Hepatocyte (in vitro differentiated cells): ENCODE data around the gene SLX9. TPM values are rescaled to one million over a fixed set of nuclear protein-coding genes. Genes with fewer than 3 reads are reported as not detected.

Source experiments
- DNase-seq: peaks from one replicate; pipeline ENCODE4 v3.0.0-alpha.2; 2016; ENCODE audit warnings: low spot score
- H2AFZ ChIP-seq: fragments of 200-600 bp; sonication (generic); 2 replicates; pipeline ENCODE4 v1.6.0; 2016; ENCODE audit warnings: antibody characterized with exemption, mild to moderate bottlenecking
- H3K27ac ChIP-seq: fragments of 200-600 bp; sonication (generic); 2 replicates; pipeline ENCODE4 v1.5.1; 2016; ENCODE audit warnings: mild to moderate bottlenecking
- H3K27me3 ChIP-seq: fragments of 200-600 bp; sonication (generic); 2 replicates; pipeline ENCODE4 v1.6.1; 2016
- H3K36me3 ChIP-seq: fragments of 200-600 bp; sonication (generic); replicated peaks from 2 replicates; pipeline ENCODE4 v1.5.1; 2016; ENCODE audit warnings: low read depth; ENCODE audit not compliant: insufficient read depth
- H3K4me1 ChIP-seq: fragments of 200-600 bp; sonication (generic); 2 replicates; pipeline ENCODE4 v1.5.1; 2016; ENCODE audit warnings: mild to moderate bottlenecking, moderate library complexity; ENCODE audit not compliant: insufficient read depth
- H3K4me2 ChIP-seq: fragments of 200-600 bp; sonication (generic); 2 replicates; pipeline ENCODE4 v1.6.0; 2016
- H3K4me3 ChIP-seq: fragments of 200-600 bp; sonication (generic); 2 replicates; pipeline ENCODE4 v1.5.1; 2016; ENCODE audit warnings: mild to moderate bottlenecking
- H3K79me2 ChIP-seq: fragments of 200-600 bp; sonication (generic); 2 replicates; pipeline ENCODE4 v1.6.0; 2017; ENCODE audit warnings: mild to moderate bottlenecking
- H3K9me2 ChIP-seq: fragments of 200-600 bp; sonication (generic); replicated peaks from 2 replicates; pipeline ENCODE4 v1.6.0; 2017; ENCODE audit warnings: mild to moderate bottlenecking; ENCODE audit not compliant: insufficient read depth
- H3K9me3 ChIP-seq: fragments of 200-600 bp; sonication (generic); 2 replicates; pipeline ENCODE4 v1.5.1; 2016; ENCODE audit warnings: low read depth, mild to moderate bottlenecking
- H4K20me1 ChIP-seq: fragments of 200-600 bp; sonication (generic); 2 replicates; pipeline ENCODE4 v1.6.0; 2016; ENCODE audit warnings: mild to moderate bottlenecking; ENCODE audit not compliant: insufficient read depth, poor library complexity, severe bottlenecking
- CTCF ChIP-seq: fragments of 200-600 bp; sonication (generic); IDR thresholded peaks from 2 replicates; pipeline ENCODE4 v1.5.1; 2016; ENCODE audit warnings: antibody characterized with exemption, mild to moderate bottlenecking; ENCODE audit not compliant: poor library complexity
- EZH2 ChIP-seq: fragments of 200-600 bp; sonication (generic); IDR thresholded peaks from 2 replicates; pipeline ENCODE4 v1.6.1; 2016; ENCODE audit warnings: antibody characterized with exemption, mild to moderate bottlenecking, borderline replicate concordance
- EZH2phosphoT487 ChIP-seq: fragments of 200-600 bp; sonication (generic); IDR thresholded peaks from one replicate; pipeline ENCODE4 v1.6.1; 2018; ENCODE audit warnings: antibody characterized with exemption, mild to moderate bottlenecking, low read depth, moderate library complexity; ENCODE audit not compliant: unreplicated experiment, severe bottlenecking
- WGBS: methylation state at CpG from one replicate; pipeline ENCODE4 v1.1.6; 2016; ENCODE audit warnings: low lambda C conversion rate; ENCODE audit errors: missing lambda C conversion rate; 5-methylcytosine and 5-hydroxymethylcytosine counted together
- polyA plus RNA-seq: library from polyadenylated mRNA; unstranded; fragments of >200 nt; fragmentation: Nextera tagmentation; extraction: Ambion mirVana; gene quantifications from 2 replicates; pipeline ENCODE4 v1.2.1, GENCODE V29; 2016
- total RNA-seq: library from RNA; depleted of rRNA; stranded (reverse); fragments of >200 nt; gene quantifications from 2 replicates; pipeline ENCODE4 v1.2.3, GENCODE V29; 2014

Gene SLX9
- total and polyA plus RNA-seq, 2 experiments from 2014 or later = 16.3 to 33.2 TPM

DNA sequence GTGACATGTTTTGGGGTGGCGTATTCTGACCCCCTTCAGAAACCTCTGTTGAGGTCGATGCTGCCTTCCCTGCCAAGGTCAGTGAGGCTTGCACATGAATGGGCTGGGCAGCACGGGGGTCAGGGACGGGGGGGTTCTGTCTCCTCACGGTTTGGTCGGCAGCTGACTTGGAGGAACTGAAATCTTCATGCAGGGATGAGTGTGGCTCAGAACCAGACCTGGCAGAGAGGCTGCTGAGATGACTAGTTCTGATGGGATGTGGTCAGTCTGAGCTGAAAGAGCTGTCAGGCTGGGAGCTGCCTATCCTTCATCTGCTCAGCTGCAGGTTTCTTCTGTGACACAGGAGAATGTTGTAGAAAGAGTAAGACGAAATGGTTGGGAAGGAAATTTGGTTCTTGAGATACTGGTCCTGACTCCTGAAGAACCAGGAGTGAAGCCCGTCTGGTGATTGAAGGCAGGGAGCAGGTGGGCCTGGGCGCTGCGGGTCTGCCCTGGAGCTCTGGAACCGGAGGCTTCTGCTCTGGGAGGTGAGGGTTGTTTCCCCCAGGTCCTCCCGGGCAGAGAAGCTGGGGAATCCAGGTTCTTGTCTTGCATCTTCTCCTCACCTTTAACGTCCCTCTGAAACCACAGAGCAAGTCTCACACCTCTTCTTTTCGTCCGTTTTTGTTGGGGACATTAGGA lies 3.3 kb downstream of the SLX9 start:
- Histone ChIP-seq H3K4me1 (peaks cover 17% of the 10 kb centered on the region), H3K36me3 (no peaks in the 10 kb centered on the region), H3K9me2 (no peaks in the 10 kb centered on the region), H3K4me3 (no peak overlapping the region), H4K20me1 (peaks cover 10% of the 10 kb centered on the region), H3K79me2 (peaks cover 62% of the 10 kb centered on the region), H3K9me3 (no peaks in the 10 kb centered on the region), H2AFZ (no peak overlapping the region), H3K4me2 (no peak overlapping the region), H3K27me3 (no peaks in the 10 kb centered on the region), H3K27ac (no peak overlapping the region)
- 94% methylated on average over 15 of the region's 15 CpGs for WGBS
- DNase-seq = no peak
- no peak for TF ChIP-seq EZH2
- TF ChIP-seq EZH2phosphoT487 = no peak
- TF ChIP-seq CTCF = no peak

- H3K27me3 ChIP-seq = no peaks in the 10 kb centered on the region
- no peak for DNase-seq
- 93% methylated on average over 24 of the region's 24 CpGs for WGBS
- H3K9me3 ChIP-seq = no peaks in the 10 kb centered on the region
- peaks cover 16% of the 10 kb centered on the region for H3K4me1 ChIP-seq
- H3K9me2 ChIP-seq = no peaks in the 10 kb centered on the region
- no peak overlapping the region for H2AFZ ChIP-seq
- H3K36me3 ChIP-seq = no peaks in the 10 kb centered on the region
- H3K4me2 ChIP-seq = no peak overlapping the region
- no peak overlapping the region for H3K4me3 ChIP-seq
- H3K79me2 ChIP-seq = peaks cover 62% of the 10 kb centered on the region
- peaks cover 12% of the 10 kb centered on the region for H4K20me1 ChIP-seq
- no peak overlapping the region for H3K27ac ChIP-seq
- TF ChIP-seq EZH2 (no peak), EZH2phosphoT487 (no peak), CTCF (no peak)
These were observed 4.1 kb downstream of the SLX9 start for GRCh38 chr21:44943686-44944550.

DNA sequence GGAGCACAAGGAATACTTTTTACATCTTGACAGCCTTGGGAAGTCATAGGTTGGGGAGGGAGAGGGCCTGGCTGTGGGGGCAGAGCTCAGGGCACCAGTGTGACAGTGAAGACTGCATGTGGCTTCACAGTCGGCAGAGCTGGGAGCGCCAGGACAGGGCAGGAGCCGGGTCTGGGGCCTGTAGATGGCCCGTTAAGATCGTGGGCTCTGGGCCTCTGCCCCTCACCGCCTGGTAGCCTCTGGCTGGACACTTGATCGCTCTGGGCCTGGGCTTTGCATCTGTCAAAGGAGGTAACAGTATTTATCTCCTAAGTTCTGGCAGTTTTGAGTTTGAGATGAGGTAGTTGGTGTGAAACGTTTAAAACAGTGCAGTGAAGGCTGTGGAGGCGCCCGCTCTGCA lies 4.8 kb downstream of the SLX9 start:
- peaks cover 12% of the 10 kb centered on the region for H3K4me1 ChIP-seq
- WGBS = 98% methylated on average over 10 of the region's 10 CpGs
- DNase-seq = no peak
- H3K9me2 ChIP-seq = no peaks in the 10 kb centered on the region
- H3K4me2 ChIP-seq = no peak overlapping the region
- H3K79me2 ChIP-seq = peaks cover 57% of the 10 kb centered on the region
- H3K27me3 ChIP-seq = no peaks in the 10 kb centered on the region
- no peak overlapping the region for H3K4me3 ChIP-seq
- peaks cover 14% of the 10 kb centered on the region for H4K20me1 ChIP-seq
- H2AFZ ChIP-seq = no peak overlapping the region
- H3K9me3 ChIP-seq = no peaks in the 10 kb centered on the region
- TF ChIP-seq EZH2phosphoT487 (no peak), CTCF (no peak)
- no peaks in the 10 kb centered on the region for H3K36me3 ChIP-seq
- H3K27ac ChIP-seq = no peak overlapping the region
